GM18499 (cell line): Measurements from ENCODE around the gene STAT5B.

Experiments used
- ATAC-seq: cut with Tn5 transposase; IDR thresholded peaks from one replicate; pipeline ENCODE4 v1.9.1; 2021; ENCODE audit warnings: moderate number of reproducible peaks; ENCODE audit not compliant: insufficient read depth, unreplicated experiment

Gene STAT5B

DNA sequence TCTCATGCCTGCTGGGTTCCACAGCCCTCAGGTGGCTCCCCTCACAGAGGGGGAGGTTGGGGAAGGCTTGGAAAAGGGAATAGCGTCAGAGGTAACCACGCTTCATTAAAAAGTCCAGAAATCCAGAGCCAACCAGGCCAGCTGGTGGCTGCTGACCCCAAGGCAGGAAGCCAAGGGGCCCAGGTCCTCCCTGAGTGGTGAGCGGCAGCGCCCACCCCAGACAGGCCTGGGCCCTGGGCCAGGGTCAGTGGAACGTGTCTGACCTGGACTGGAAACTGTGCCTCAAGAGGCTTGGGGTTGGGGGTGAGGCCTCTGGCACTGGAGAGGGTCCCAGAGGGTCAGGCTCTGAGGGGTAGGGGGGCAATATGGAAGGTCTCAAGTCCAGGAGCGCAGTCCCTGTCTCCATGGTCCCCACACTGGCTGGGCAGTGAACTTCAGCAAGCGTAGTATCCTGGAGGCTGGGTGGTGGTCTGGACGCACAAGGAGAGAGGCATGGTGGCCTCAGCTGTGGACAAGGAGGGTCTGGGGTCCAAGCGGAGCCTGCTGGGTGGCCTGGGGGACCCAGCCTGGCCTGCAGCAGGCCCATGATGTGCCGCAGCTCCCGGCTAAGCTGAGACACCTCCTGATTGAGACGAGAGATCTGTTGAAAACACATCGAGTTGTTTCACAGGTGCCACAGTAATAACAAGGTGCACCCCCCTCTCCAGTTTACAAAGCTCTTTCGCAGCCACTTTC is 116.2 kb downstream of the STAT5B start:
- no peak for ATAC-seq

DNA sequence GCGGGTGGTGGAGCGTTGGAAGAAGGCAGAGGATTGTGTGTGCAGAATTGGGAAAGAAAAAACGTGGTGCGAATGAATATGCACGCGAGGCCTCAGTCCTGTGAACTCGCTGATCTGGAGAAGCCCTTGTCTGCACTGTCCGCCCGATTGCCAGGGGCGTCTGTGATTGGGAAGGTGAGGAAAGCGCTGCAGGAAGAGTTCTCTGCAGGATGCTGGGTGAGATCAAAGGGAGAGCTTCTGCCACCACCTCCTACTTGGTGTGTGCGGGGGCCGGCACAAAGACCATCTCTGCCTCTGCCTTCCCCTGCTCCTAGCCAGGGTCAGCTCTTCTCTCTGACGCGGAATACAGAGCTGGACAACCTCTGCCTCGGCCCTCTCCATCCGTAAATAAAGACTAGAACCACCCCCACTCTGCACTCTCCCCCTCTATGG is 120.6 kb downstream of the STAT5B start:
- ATAC-seq, result no peak

DNA sequence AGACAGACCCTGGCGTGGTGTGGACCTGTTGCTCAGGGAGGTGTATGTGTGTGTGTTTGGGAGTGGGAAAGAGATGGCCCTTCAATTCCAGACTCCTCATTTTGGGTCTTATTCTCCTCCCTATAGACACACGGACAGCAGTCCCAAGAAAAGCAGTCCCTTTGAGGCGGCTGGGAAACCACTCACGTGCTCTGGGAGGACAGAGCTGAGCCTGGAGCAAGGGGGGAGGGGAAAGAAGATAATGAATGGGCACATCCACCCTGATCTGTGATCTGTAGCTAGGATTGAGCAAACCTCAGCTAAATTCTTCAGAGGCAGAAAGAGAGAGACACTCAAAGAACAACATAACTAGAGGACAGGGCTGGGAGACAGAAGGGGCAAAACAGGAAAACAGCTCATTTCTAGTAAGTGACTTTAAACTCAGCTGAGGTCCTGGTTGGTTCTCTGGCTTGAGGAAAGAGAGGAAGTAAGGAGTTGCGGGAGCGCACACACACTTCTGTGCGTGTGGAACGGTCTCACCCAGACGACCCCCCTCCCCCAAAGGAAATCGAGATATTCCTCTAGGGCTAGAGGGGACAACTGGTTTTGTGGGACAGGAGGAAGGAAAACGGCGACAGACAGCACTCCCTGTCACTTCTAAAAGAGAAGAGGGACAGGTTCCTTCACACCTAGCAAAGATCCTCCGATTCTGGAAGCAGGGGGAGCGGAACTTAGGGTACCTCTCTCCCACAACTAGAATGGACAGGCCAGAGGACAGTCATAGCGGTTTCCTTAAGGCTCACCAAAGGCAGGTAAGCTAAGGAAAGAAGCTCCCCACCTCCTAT is 122.1 kb downstream of the STAT5B start:
- ATAC-seq, result no peak
